Measurements from ENCODE around the gene CFAP54. TPM values are rescaled to one million over a fixed set of nuclear protein-coding genes. Genes with fewer than 3 reads are reported as not detected.

The CFAP54 gene
- polyA plus RNA-seq, 3 donors: not detected

GRCh38 chr12:96776908-96777307 is 287.5 kb downstream of the CFAP54 start:
- Histone ChIP-seq H2AFZ (ENCODE audit: insufficient read depth, low read depth, low read length, poor library complexity, severe bottlenecking) (no peak overlapping the region), H3K4me3 (replicated peaks in 1 of 3; ENCODE audit: low read depth in 2 of 3, low read length in 3 of 3) (no peak overlapping the region), H3K27me3 (ENCODE audit: control insufficient read depth in 2 of 2, insufficient read depth in 2 of 2, low read length in 2 of 2) (no peaks in the 10 kb centered on the region), H3K9ac (ENCODE audit: insufficient read depth, low read length, poor library complexity, severe bottlenecking) (no peak overlapping the region), H3K36me3 (replicated peaks in 1 of 2; ENCODE audit: control insufficient read depth in 1 of 2, insufficient read depth in 2 of 2, low read length in 2 of 2) (no peaks in the 10 kb centered on the region), H3K4me2 (replicated peaks; ENCODE audit: extremely low read depth, low read length, poor library complexity, severe bottlenecking) (no peak overlapping the region), H4K20me1 (ENCODE audit: insufficient read depth, low read length) (no peaks in the 10 kb centered on the region), H3K79me2 (ENCODE audit: insufficient read depth, low read length) (no peaks in the 10 kb centered on the region), H3K4me1 (ENCODE audit: control insufficient read depth in 1 of 2, insufficient read depth in 2 of 2, low read length in 2 of 2) (no peaks in the 10 kb centered on the region), H3K9me3 (replicated peaks in 1 of 2; ENCODE audit: control insufficient read depth in 1 of 2, insufficient read depth in 1 of 2, low read length in 2 of 2) (no peaks in the 10 kb centered on the region), H3K27ac (ENCODE audit: low read depth in 1 of 2, low read length in 2 of 2) (no peak overlapping the region)
- Mint-ChIP-seq H3K4me3 (no peak overlapping the region), H3K4me1 (no peaks in the 10 kb centered on the region), H3K27me3 (ENCODE audit: low read depth in 3 of 3) (peaks cover 0 to 3% (median 0%) of the 10 kb centered on the region in 3 donors), H3K36me3 (no peaks in the 10 kb centered on the region), H3K27ac (no peak overlapping the region), H3K9me3 (peaks cover 0 to 3% (median 0%) of the 10 kb centered on the region in 7 donors)
- WGBS (ENCODE audit: insufficient coverage): 100% methylated on average over 2 of the region's 2 CpGs
- intact Hi-C loops (cut with micrococcal nuclease): no loop called here
- no peak for DNase-seq
- TF ChIP-seq, protein P1, sequence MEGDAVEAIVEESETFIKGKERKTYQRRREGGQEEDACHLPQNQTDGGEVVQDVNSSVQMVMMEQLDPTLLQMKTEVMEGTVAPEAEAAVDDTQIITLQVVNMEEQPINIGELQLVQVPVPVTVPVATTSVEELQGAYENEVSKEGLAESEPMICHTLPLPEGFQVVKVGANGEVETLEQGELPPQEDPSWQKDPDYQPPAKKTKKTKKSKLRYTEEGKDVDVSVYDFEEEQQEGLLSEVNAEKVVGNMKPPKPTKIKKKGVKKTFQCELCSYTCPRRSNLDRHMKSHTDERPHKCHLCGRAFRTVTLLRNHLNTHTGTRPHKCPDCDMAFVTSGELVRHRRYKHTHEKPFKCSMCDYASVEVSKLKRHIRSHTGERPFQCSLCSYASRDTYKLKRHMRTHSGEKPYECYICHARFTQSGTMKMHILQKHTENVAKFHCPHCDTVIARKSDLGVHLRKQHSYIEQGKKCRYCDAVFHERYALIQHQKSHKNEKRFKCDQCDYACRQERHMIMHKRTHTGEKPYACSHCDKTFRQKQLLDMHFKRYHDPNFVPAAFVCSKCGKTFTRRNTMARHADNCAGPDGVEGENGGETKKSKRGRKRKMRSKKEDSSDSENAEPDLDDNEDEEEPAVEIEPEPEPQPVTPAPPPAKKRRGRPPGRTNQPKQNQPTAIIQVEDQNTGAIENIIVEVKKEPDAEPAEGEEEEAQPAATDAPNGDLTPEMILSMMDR (IDR thresholded peaks at IDR 0.05): no peak

- DNase-seq: no peak
- H3K9me3 ChIP-seq (replicated peaks in 1 of 2; ENCODE audit: control insufficient read depth in 1 of 2, insufficient read depth in 1 of 2, low read length in 2 of 2): no peaks in the 10 kb centered on the region
- TF ChIP-seq, protein P1 (IDR thresholded peaks at IDR 0.05): no peak
- H3K36me3 Mint-ChIP-seq: no peaks in the 10 kb centered on the region
- no peak overlapping the region for H3K4me3 Mint-ChIP-seq
- no peak overlapping the region for H3K4me2 ChIP-seq (replicated peaks; ENCODE audit: extremely low read depth, low read length, poor library complexity, severe bottlenecking)
- no peaks in the 10 kb centered on the region for H3K27me3 ChIP-seq (ENCODE audit: control insufficient read depth in 2 of 2, insufficient read depth in 2 of 2, low read length in 2 of 2)
- H3K9ac ChIP-seq (ENCODE audit: insufficient read depth, low read length, poor library complexity, severe bottlenecking): no peak overlapping the region
- no peaks in the 10 kb centered on the region for H4K20me1 ChIP-seq (ENCODE audit: insufficient read depth, low read length)
- H3K27ac ChIP-seq (ENCODE audit: low read depth in 1 of 2, low read length in 2 of 2): no peak overlapping the region
- H3K4me1 ChIP-seq (ENCODE audit: control insufficient read depth in 1 of 2, insufficient read depth in 2 of 2, low read length in 2 of 2): no peaks in the 10 kb centered on the region
- no peaks in the 10 kb centered on the region for H3K4me1 Mint-ChIP-seq
- H3K27ac Mint-ChIP-seq: no peak overlapping the region
- H3K79me2 ChIP-seq (ENCODE audit: insufficient read depth, low read length): no peaks in the 10 kb centered on the region
- intact Hi-C loops (cut with micrococcal nuclease): no loop called here
- H3K36me3 ChIP-seq (replicated peaks in 1 of 2; ENCODE audit: control insufficient read depth in 1 of 2, insufficient read depth in 2 of 2, low read length in 2 of 2): no peaks in the 10 kb centered on the region
- no peak overlapping the region for H2AFZ ChIP-seq (ENCODE audit: insufficient read depth, low read depth, low read length, poor library complexity, severe bottlenecking)
- H3K4me3 ChIP-seq (replicated peaks in 1 of 3; ENCODE audit: low read depth in 2 of 3, low read length in 3 of 3): no peak overlapping the region
- WGBS (ENCODE audit: insufficient coverage): no CpG with 5 or more reads among the region's 2 CpGs
- peaks cover 0 to 3% (median 0%) of the 10 kb centered on the region in 3 donors for H3K27me3 Mint-ChIP-seq (ENCODE audit: low read depth in 3 of 3)
- H3K9me3 Mint-ChIP-seq: peaks cover 0 to 1% (median 0%) of the 10 kb centered on the region in 7 donors
These were observed 291.0 kb downstream of the CFAP54 start for GRCh38 chr12:96780330-96780729.

Measured in CD14-positive monocyte (primary cell).